ENCODE results near the gene ANTXR2. TPM values are rescaled to one million over a fixed set of nuclear protein-coding genes. Genes with fewer than 3 reads are reported as not detected.

Gene ANTXR2
- total and polyA plus RNA-seq, 2 donors (not counting 1 experiment from before 2014, with no cell fraction given): 85.3 to 135 TPM

DNA sequence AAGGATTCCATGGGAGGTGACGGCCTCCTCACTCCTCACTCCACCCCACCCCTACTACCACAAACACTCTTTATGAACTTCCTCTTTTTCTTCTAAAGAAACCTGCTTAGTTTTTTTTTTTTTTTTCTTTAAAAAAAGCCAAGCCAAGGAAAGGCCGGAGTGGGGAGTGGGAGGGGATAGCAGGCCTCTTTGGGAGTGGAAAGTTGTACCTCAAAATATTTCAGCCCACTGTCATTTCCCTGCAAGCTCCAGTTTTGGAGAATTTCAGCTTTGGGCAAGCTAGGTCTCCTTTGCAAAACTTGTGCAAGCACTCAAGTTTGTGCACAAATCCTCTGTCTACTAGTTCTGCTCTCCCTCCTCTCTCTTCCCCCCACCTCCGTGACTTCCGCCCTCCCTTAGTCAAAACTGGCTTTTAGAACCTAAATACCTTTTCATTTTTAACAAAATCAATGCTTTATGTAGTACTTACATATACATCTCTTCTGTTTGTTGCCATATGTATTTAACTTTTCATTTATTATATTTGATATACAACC is 512 bp upstream of the ANTXR2 start:
- H3K9me3 ChIP-seq (ENCODE audit: control insufficient read depth, insufficient read depth, low read depth, low read length): no peaks in the 10 kb centered on the region
- H3K9ac ChIP-seq (ENCODE audit: insufficient read depth, low read length): no peak overlapping the region
- DNase-seq (ENCODE audit: low read depth in 2 of 2): no peak
- no peaks in the 10 kb centered on the region for H3K27me3 ChIP-seq (ENCODE audit: control insufficient read depth, insufficient read depth, low read length)
- peak overlapping the region; percentile 54 for H2AFZ ChIP-seq (ENCODE audit: low read length)
- H4K20me1 ChIP-seq (ENCODE audit: control insufficient read depth, extremely low read depth, insufficient read depth, low read length): no peaks in the 10 kb centered on the region
- no peak for TF ChIP-seq EZH2 (IDR thresholded peaks at IDR 0.05; ENCODE audit: low read length, missing control alignments)
- TF ChIP-seq, protein P1, sequence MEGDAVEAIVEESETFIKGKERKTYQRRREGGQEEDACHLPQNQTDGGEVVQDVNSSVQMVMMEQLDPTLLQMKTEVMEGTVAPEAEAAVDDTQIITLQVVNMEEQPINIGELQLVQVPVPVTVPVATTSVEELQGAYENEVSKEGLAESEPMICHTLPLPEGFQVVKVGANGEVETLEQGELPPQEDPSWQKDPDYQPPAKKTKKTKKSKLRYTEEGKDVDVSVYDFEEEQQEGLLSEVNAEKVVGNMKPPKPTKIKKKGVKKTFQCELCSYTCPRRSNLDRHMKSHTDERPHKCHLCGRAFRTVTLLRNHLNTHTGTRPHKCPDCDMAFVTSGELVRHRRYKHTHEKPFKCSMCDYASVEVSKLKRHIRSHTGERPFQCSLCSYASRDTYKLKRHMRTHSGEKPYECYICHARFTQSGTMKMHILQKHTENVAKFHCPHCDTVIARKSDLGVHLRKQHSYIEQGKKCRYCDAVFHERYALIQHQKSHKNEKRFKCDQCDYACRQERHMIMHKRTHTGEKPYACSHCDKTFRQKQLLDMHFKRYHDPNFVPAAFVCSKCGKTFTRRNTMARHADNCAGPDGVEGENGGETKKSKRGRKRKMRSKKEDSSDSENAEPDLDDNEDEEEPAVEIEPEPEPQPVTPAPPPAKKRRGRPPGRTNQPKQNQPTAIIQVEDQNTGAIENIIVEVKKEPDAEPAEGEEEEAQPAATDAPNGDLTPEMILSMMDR (conservative IDR thresholded peaks at IDR 0.05 in 1 of 2, IDR thresholded peaks at IDR 0.05 in 1 of 2; ENCODE audit: low read depth in 1 of 2, low read length in 2 of 2): no peak
- peaks cover 5% of the 10 kb centered on the region for H3K4me1 ChIP-seq (ENCODE audit: control insufficient read depth, extremely low read depth, insufficient read depth, low read length)
- no peaks in the 10 kb centered on the region for H3K36me3 ChIP-seq (ENCODE audit: control insufficient read depth, insufficient read depth, low read length)
- peak overlapping the region in 3 of 4 experiments; percentile 80 to 93 (median 92) for H3K4me3 ChIP-seq (replicated peaks in 1 of 4; ENCODE audit: control extremely low read depth in 1 of 4, insufficient read depth in 1 of 4, low read depth in 3 of 4, low read length in 4 of 4)
- peaks cover 43% of the 10 kb centered on the region for H3K79me2 ChIP-seq (ENCODE audit: control insufficient read depth, insufficient read depth, low read length)
- H3K4me2 ChIP-seq (ENCODE audit: extremely low read depth, insufficient read depth, low read length): peak overlapping the region; percentile 78
- peak overlapping the region; percentile 89 for H3K27ac ChIP-seq (ENCODE audit: insufficient read depth, low read length)

DNA sequence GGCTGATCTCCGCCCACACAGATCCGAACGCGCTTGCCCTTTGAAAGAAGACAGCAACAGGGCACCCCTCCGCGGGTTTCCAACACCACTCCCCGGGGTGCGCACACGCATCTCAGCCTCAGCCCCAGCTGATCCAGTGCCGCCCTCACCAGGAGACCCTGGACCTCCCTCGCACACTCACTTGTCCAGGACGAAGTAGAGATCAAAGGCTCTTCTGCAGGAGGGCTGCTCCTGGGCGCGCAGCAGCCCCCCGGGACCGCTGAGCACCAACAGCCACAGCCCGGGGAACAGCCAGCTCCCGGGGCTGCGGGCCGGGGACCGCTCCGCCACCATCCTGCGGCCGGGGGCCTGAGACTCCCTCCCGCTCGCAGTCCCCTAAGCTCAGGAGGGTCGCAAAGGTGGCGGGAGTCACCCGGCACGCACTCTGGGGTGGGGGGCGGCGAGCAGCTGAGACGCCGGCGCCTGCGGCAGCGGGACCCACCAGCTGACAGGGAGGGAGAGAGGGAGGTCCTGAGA is 743 bp downstream of the ANTXR2 start:
- DNase-seq (ENCODE audit: low read depth in 2 of 2): peak; percentile 40 to 53

DNA sequence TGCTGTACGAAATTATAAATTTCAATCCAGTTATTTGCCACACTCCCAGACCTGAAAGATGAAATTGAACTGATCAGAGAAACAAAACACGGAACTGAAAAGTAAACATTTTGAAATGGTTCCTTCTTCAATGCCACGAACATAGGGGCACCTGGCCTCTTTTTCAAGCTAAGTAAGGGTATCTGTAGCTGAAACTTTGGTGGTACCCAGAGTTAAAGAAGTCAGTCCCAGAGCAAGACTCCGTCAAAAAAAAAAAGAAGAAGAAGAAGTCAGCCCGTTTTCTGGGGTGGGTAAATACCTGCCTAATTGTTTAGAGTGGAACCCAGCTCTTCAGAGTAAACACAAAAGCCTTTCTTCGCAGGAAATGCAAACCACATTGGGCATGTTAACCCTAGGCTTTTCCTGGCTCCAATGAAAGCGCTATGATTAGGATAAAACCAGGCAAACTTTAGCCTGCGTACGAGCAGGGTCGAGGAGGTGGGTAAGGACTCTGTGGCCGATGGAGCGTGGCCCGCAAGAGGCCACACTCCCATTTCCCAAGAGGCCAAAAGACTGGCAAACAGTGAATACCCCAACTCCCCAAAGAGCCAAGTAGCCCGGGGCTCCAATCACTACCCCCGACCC is 1.3 kb downstream of the ANTXR2 start:
- H2AFZ ChIP-seq (ENCODE audit: low read length): peak overlapping the region; percentile 11
- H3K4me3 ChIP-seq (replicated peaks in 1 of 4; ENCODE audit: control extremely low read depth in 1 of 4, insufficient read depth in 1 of 4, low read depth in 3 of 4, low read length in 4 of 4): peak overlapping the region; percentile 80 to 93 (median 90)
- H3K9ac ChIP-seq (ENCODE audit: insufficient read depth, low read length): peak overlapping the region; percentile 82
- peaks cover 3% of the 10 kb centered on the region for H3K36me3 ChIP-seq (ENCODE audit: control insufficient read depth, insufficient read depth, low read length)
- H3K4me2 ChIP-seq (ENCODE audit: extremely low read depth, insufficient read depth, low read length): peak overlapping the region; percentile 84
- no peaks in the 10 kb centered on the region for H3K9me3 ChIP-seq (ENCODE audit: control insufficient read depth, insufficient read depth, low read depth, low read length)
- peak overlapping the region; percentile 89 for H3K27ac ChIP-seq (ENCODE audit: insufficient read depth, low read length)
- DNase-seq (ENCODE audit: low read depth in 2 of 2): no peak
- no peaks in the 10 kb centered on the region for H3K27me3 ChIP-seq (ENCODE audit: control insufficient read depth, insufficient read depth, low read length)
- no peak for TF ChIP-seq EZH2 (IDR thresholded peaks at IDR 0.05; ENCODE audit: low read length, missing control alignments)
- H4K20me1 ChIP-seq (ENCODE audit: control insufficient read depth, extremely low read depth, insufficient read depth, low read length): no peaks in the 10 kb centered on the region
- peaks cover 58% of the 10 kb centered on the region for H3K79me2 ChIP-seq (ENCODE audit: control insufficient read depth, insufficient read depth, low read length)
- H3K4me1 ChIP-seq (ENCODE audit: control insufficient read depth, extremely low read depth, insufficient read depth, low read length): peaks cover 5% of the 10 kb centered on the region

More for the DNA sequence above, 743 bp downstream of the ANTXR2 start:
- Histone ChIP-seq H3K36me3 (ENCODE audit: control insufficient read depth, insufficient read depth, low read length) (peaks cover 3% of the 10 kb centered on the region), H3K27me3 (ENCODE audit: control insufficient read depth, insufficient read depth, low read length) (no peaks in the 10 kb centered on the region), H2AFZ (ENCODE audit: low read length) (peak overlapping the region; percentile 11), H3K4me3 (replicated peaks in 1 of 4; ENCODE audit: control extremely low read depth in 1 of 4, insufficient read depth in 1 of 4, low read depth in 3 of 4, low read length in 4 of 4) (peak overlapping the region; percentile 80 to 93 (median 90)), H3K27ac (ENCODE audit: insufficient read depth, low read length) (peak overlapping the region; percentile 89), H3K79me2 (ENCODE audit: control insufficient read depth, insufficient read depth, low read length) (peaks cover 54% of the 10 kb centered on the region), H3K4me1 (ENCODE audit: control insufficient read depth, extremely low read depth, insufficient read depth, low read length) (peaks cover 5% of the 10 kb centered on the region), H3K9ac (ENCODE audit: insufficient read depth, low read length) (peak overlapping the region; percentile 82), H3K4me2 (ENCODE audit: extremely low read depth, insufficient read depth, low read length) (peak overlapping the region; percentile 84), H3K9me3 (ENCODE audit: control insufficient read depth, insufficient read depth, low read depth, low read length) (no peaks in the 10 kb centered on the region), H4K20me1 (ENCODE audit: control insufficient read depth, extremely low read depth, insufficient read depth, low read length) (no peaks in the 10 kb centered on the region)
- TF ChIP-seq, protein P1 (conservative IDR thresholded peaks at IDR 0.05 in 1 of 2, IDR thresholded peaks at IDR 0.05 in 1 of 2; ENCODE audit: low read depth in 1 of 2, low read length in 2 of 2): no peak

Measured in fibroblast of lung (primary cell).